Measurements from ENCODE around the gene NLGN1.

NLGN1 gene

GRCh38 chr3:173644086-173645082, 246.8 kb downstream of the NLGN1 start:
- DNase-seq: no peak

GRCh38 chr3:173650596-173650995, 253.1 kb downstream of the NLGN1 start:
- DNase-seq: no peak

GRCh38 chr3:173652093-173652492, 254.5 kb downstream of the NLGN1 start:
- DNase-seq: no peak

- DNase-seq: no peak
These were observed 256.2 kb downstream of the NLGN1 start for GRCh38 chr3:173653781-173654180.

- DNase-seq: no peak
These were observed 262.4 kb downstream of the NLGN1 start for GRCh38 chr3:173659972-173660371.

- no peak for DNase-seq
These were observed 263.2 kb downstream of the NLGN1 start for GRCh38 chr3:173660645-173661299.

- no peak for DNase-seq
These were observed 266.2 kb downstream of the NLGN1 start for GRCh38 chr3:173663696-173664111.

GRCh38 chr3:173676094-173676493, 278.6 kb downstream of the NLGN1 start:
- DNase-seq: no peak

- DNase-seq: no peak
These were observed 283.7 kb downstream of the NLGN1 start for GRCh38 chr3:173681188-173681678.

- no peak for DNase-seq
These were observed 287.9 kb downstream of the NLGN1 start for GRCh38 chr3:173685456-173685855.

GRCh38 chr3:173688216-173688842, 290.8 kb downstream of the NLGN1 start:
- DNase-seq: no peak

GRCh38 chr3:173690542-173691180, 293.1 kb downstream of the NLGN1 start:
- DNase-seq: no peak

GRCh38 chr3:173699353-173699752, 301.8 kb downstream of the NLGN1 start:
- no peak for DNase-seq

GRCh38 chr3:173700336-173700735, 302.8 kb downstream of the NLGN1 start:
- DNase-seq: no peak

- no peak for DNase-seq
These were observed 305.0 kb downstream of the NLGN1 start for GRCh38 chr3:173702561-173702960.

- no peak for DNase-seq
These were observed 306.2 kb downstream of the NLGN1 start for GRCh38 chr3:173703771-173704170.

- no peak for DNase-seq
These were observed 309.1 kb downstream of the NLGN1 start for GRCh38 chr3:173706630-173707029.

- DNase-seq: no peak
These were observed 310.6 kb downstream of the NLGN1 start for GRCh38 chr3:173708191-173708590.

GRCh38 chr3:173709026-173709425, 311.5 kb downstream of the NLGN1 start:
- no peak for DNase-seq

- DNase-seq: no peak
These were observed 314.1 kb downstream of the NLGN1 start for GRCh38 chr3:173711619-173712018.

GRCh38 chr3:173719585-173719984, 322.0 kb downstream of the NLGN1 start:
- DNase-seq: no peak

- DNase-seq: no peak
These were observed 328.0 kb downstream of the NLGN1 start for GRCh38 chr3:173725507-173725906.

- no peak for DNase-seq
These were observed 332.8 kb downstream of the NLGN1 start for GRCh38 chr3:173730391-173730790.

Measured in hematopoietic multipotent progenitor cell treated with erythropoietin and hydrocortisone succinate and interleukin-3 and kit ligand, for 8 days (in vitro differentiated cells).